ENCODE data around the gene KRT78. TPM values are rescaled to one million over a fixed set of nuclear protein-coding genes. Genes with fewer than 3 reads are reported as not detected.

KRT78 gene
- total and polyA plus RNA-seq, 2 of the 13 experiments (the other 11 are each of a cell fraction or from before 2014, with no cell fraction given) = not detected

DNA sequence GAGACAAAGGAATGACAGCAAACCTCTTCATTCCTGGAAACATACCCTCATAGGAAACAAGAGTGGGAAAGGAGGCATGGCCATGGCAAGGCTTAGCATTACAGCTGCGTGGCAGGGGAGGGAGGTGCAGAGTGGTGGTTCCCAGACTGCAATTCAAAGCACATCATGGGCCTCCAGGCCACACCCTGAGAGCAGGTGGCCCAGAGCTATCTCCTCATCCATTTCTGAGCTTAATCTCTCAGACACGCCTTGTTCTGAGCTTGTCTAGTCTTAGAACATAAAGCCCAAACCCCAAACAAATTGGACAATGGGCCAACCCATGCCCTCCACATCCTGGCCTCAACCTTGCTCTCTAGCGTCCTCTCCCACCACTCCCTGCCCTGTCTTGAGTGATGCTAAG lies 47.0 kb downstream of the KRT78 start:
- CTCF ChIA-PET (ENCODE audit: low intra/inter-chr PET ratio, low total read pairs) = no interaction called here
- Histone ChIP-seq H3K4me2 (ENCODE audit: low read depth, low read length) (no peak overlapping the region), H3K9me3 (ENCODE audit: low read length) (no peaks in the 10 kb centered on the region), H3K27ac (ENCODE audit: extremely low read length, insufficient read depth, low read length) (no peak overlapping the region), H3K79me2 (ENCODE audit: insufficient read depth, low read length) (no peaks in the 10 kb centered on the region), H3K9ac (ENCODE audit: insufficient read depth, low read depth, low read length) (no peak overlapping the region), H2AFZ (ENCODE audit: low read length) (no peak overlapping the region), H3K4me1 (ENCODE audit: insufficient read depth, low read length) (no peaks in the 10 kb centered on the region), H3K4me3 (replicated peaks in 1 of 3; ENCODE audit: insufficient read depth in 1 of 3, low read depth in 2 of 3, low read length in 3 of 3) (no peak overlapping the region), H3K27me3 (ENCODE audit: control insufficient read depth in 1 of 2, insufficient read depth in 2 of 2, low read length in 2 of 2) (no peaks in the 10 kb centered on the region; a peak in 1 of 5 replicates), H4K20me1 (ENCODE audit: insufficient read depth, low read length) (no peaks in the 10 kb centered on the region), H3K36me3 (replicated peaks in 1 of 2; ENCODE audit: control insufficient read depth in 1 of 2, insufficient read depth in 2 of 2, low read length in 2 of 2) (no peaks in the 10 kb centered on the region)
- intact Hi-C loops (cut with micrococcal nuclease; ENCODE audit: unreplicated experiment) (no loop called here), in situ Hi-C loops (cut with HindIII; ENCODE audit: extremely low pct_ligation_motif_present, low pct_unique_long_range_greater_than_20kb) (no loop called here)
- FAIRE-seq (no peak), ATAC-seq (no peak), DNase-seq (ENCODE audit: low spot score) (no peak)
- 2% methylated on average over 3 of the region's 3 CpGs for WGBS (ENCODE audit: low lambda C conversion rate)
- BruUV-seq (replicated peaks) = no TSS peak
- POLR2A ChIA-PET = no interaction called here
- TF ChIP-seq, protein P1, sequence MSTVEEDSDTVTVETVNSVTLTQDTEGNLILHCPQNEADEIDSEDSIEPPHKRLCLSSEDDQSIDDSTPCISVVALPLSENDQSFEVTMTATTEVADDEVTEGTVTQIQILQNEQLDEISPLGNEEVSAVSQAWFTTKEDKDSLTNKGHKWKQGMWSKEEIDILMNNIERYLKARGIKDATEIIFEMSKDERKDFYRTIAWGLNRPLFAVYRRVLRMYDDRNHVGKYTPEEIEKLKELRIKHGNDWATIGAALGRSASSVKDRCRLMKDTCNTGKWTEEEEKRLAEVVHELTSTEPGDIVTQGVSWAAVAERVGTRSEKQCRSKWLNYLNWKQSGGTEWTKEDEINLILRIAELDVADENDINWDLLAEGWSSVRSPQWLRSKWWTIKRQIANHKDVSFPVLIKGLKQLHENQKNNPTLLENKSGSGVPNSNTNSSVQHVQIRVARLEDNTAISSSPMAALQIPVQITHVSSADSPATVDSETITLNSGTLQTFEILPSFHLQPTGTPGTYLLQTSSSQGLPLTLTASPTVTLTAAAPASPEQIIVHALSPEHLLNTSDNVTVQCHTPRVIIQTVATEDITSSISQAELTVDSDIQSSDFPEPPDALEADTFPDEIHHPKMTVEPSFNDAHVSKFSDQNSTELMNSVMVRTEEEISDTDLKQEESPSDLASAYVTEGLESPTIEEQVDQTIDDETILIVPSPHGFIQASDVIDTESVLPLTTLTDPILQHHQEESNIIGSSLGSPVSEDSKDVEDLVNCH (CRISPR knock-in tag; IDR thresholded peaks at IDR 0.05) = no peak
- TF ChIP-seq, protein P2, sequence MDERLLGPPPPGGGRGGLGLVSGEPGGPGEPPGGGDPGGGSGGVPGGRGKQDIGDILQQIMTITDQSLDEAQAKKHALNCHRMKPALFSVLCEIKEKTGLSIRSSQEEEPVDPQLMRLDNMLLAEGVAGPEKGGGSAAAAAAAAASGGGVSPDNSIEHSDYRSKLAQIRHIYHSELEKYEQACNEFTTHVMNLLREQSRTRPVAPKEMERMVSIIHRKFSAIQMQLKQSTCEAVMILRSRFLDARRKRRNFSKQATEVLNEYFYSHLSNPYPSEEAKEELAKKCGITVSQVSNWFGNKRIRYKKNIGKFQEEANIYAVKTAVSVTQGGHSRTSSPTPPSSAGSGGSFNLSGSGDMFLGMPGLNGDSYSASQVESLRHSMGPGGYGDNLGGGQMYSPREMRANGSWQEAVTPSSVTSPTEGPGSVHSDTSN (CRISPR knock-in tag; IDR thresholded peaks at IDR 0.05) = no peak
- TF ChIP-seq GTF2F1 (IDR thresholded peaks at IDR 0.05; ENCODE audit: low read length) (no peak), KDM1A (CRISPR knock-in tag; IDR thresholded peaks at IDR 0.05) (no peak), NR2F2 (IDR thresholded peaks at IDR 0.05; ENCODE audit: borderline replicate concordance, low read depth) (no peak), FLYWCH1 (CRISPR knock-in tag; IDR thresholded peaks at IDR 0.05) (no peak), SMAD9 (CRISPR knock-in tag; IDR thresholded peaks at IDR 0.05) (no peak), TMF1 (CRISPR knock-in tag; IDR thresholded peaks at IDR 0.05; ENCODE audit: low read depth) (no peak), NFKB2 (CRISPR knock-in tag; IDR thresholded peaks at IDR 0.05; ENCODE audit: borderline replicate concordance) (no peak), ZNF7 (CRISPR knock-in tag; IDR thresholded peaks at IDR 0.05) (no peak)
- TF ChIP-seq, protein P3, sequence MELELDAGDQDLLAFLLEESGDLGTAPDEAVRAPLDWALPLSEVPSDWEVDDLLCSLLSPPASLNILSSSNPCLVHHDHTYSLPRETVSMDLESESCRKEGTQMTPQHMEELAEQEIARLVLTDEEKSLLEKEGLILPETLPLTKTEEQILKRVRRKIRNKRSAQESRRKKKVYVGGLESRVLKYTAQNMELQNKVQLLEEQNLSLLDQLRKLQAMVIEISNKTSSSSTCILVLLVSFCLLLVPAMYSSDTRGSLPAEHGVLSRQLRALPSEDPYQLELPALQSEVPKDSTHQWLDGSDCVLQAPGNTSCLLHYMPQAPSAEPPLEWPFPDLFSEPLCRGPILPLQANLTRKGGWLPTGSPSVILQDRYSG (CRISPR knock-in tag; IDR thresholded peaks at IDR 0.05) = no peak
- TF ChIP-seq, protein P4, sequence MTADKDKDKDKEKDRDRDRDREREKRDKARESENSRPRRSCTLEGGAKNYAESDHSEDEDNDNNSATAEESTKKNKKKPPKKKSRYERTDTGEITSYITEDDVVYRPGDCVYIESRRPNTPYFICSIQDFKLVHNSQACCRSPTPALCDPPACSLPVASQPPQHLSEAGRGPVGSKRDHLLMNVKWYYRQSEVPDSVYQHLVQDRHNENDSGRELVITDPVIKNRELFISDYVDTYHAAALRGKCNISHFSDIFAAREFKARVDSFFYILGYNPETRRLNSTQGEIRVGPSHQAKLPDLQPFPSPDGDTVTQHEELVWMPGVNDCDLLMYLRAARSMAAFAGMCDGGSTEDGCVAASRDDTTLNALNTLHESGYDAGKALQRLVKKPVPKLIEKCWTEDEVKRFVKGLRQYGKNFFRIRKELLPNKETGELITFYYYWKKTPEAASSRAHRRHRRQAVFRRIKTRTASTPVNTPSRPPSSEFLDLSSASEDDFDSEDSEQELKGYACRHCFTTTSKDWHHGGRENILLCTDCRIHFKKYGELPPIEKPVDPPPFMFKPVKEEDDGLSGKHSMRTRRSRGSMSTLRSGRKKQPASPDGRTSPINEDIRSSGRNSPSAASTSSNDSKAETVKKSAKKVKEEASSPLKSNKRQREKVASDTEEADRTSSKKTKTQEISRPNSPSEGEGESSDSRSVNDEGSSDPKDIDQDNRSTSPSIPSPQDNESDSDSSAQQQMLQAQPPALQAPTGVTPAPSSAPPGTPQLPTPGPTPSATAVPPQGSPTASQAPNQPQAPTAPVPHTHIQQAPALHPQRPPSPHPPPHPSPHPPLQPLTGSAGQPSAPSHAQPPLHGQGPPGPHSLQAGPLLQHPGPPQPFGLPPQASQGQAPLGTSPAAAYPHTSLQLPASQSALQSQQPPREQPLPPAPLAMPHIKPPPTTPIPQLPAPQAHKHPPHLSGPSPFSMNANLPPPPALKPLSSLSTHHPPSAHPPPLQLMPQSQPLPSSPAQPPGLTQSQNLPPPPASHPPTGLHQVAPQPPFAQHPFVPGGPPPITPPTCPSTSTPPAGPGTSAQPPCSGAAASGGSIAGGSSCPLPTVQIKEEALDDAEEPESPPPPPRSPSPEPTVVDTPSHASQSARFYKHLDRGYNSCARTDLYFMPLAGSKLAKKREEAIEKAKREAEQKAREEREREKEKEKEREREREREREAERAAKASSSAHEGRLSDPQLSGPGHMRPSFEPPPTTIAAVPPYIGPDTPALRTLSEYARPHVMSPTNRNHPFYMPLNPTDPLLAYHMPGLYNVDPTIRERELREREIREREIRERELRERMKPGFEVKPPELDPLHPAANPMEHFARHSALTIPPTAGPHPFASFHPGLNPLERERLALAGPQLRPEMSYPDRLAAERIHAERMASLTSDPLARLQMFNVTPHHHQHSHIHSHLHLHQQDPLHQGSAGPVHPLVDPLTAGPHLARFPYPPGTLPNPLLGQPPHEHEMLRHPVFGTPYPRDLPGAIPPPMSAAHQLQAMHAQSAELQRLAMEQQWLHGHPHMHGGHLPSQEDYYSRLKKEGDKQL (CRISPR knock-in tag; IDR thresholded peaks at IDR 0.05; ENCODE audit: low read depth) = no peak
- TF ChIP-seq, protein P5, sequence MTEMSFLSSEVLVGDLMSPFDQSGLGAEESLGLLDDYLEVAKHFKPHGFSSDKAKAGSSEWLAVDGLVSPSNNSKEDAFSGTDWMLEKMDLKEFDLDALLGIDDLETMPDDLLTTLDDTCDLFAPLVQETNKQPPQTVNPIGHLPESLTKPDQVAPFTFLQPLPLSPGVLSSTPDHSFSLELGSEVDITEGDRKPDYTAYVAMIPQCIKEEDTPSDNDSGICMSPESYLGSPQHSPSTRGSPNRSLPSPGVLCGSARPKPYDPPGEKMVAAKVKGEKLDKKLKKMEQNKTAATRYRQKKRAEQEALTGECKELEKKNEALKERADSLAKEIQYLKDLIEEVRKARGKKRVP (CRISPR knock-in tag; IDR thresholded peaks at IDR 0.05) = no peak
